ENCODE measurements around the gene CARD8. TPM values are rescaled to one million over a fixed set of nuclear protein-coding genes. Genes with fewer than 3 reads are reported as not detected.

The CARD8 gene
- total and polyA plus RNA-seq, 2 experiments from 2014 or later: 16.6 to 17.1 TPM

DNA sequence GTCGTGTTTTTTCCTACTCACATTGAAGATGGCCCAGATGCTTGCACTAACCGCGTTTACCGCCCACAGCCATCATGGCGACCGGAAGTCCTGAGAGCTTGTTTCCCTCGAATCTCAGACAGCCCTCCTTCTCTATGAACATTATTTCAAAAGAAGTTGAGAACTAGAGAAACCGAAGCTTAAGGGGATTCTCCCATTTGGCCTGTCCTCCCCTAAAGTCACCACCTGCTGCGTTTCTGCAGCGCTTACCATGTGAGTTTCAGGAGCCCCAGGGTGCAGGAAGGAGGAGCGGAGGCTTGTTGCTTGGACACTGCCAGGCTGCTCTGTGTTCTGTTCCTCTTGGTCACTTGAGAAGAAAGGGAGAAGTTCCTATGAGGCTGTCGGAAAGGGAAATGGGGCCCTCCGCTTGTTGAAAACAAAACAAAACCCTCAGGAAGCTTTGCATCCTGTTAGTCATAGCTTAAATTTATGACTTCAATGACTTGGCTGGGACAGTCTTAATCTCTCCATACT lies 6.2 kb downstream of the CARD8 start (continued):
- no peak for TF ChIP-seq ETS1 (IDR thresholded peaks at IDR 0.05)
- TF ChIP-seq, protein P1, sequence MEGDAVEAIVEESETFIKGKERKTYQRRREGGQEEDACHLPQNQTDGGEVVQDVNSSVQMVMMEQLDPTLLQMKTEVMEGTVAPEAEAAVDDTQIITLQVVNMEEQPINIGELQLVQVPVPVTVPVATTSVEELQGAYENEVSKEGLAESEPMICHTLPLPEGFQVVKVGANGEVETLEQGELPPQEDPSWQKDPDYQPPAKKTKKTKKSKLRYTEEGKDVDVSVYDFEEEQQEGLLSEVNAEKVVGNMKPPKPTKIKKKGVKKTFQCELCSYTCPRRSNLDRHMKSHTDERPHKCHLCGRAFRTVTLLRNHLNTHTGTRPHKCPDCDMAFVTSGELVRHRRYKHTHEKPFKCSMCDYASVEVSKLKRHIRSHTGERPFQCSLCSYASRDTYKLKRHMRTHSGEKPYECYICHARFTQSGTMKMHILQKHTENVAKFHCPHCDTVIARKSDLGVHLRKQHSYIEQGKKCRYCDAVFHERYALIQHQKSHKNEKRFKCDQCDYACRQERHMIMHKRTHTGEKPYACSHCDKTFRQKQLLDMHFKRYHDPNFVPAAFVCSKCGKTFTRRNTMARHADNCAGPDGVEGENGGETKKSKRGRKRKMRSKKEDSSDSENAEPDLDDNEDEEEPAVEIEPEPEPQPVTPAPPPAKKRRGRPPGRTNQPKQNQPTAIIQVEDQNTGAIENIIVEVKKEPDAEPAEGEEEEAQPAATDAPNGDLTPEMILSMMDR (conservative IDR thresholded peaks at IDR 0.05; ENCODE audit: low read depth in 2 of 2): no peak

GRCh38 chr19:48248081-48248833 lies 7.5 kb downstream of the CARD8 start:
- Histone ChIP-seq H3K36me3 (ENCODE audit: insufficient read depth) (peaks cover 4% of the 10 kb centered on the region), H3K4me2 (no peak overlapping the region), H3K27ac (ENCODE audit: low read depth) (no peak overlapping the region), H4K20me1 (replicated peaks; ENCODE audit: insufficient read depth) (peaks cover 3% of the 10 kb centered on the region; the same call in 1 of the 2 replicates), H2AFZ (no peak overlapping the region), H3K79me2 (replicated peaks; ENCODE audit: insufficient read depth) (peaks cover 2% of the 10 kb centered on the region; the same call in 1 of the 2 replicates), H3F3A (replicated peaks; ENCODE audit: low read depth) (0 out of 2 replicates have a peak, but pooled peaks cover 2% of the 10 kb centered on the region), H3K27me3 (ENCODE audit: insufficient read depth) (no peaks in the 10 kb centered on the region), H3K4me3 (no peak overlapping the region), H3K4me1 (ENCODE audit: insufficient read depth) (no peaks in the 10 kb centered on the region; the same call in 1 of the 2 replicates), H3K9me2 (ENCODE audit: insufficient read depth) (no peaks in the 10 kb centered on the region)
- Mint-ChIP-seq H3K27me3 (ENCODE audit: insufficient read depth, low read depth, poor library complexity) (peaks cover 2% of the 10 kb centered on the region), H3K4me1 (peaks cover 9% of the 10 kb centered on the region), H3K9me3 (peaks cover 7% of the 10 kb centered on the region; the same call in 2 of the 3 replicates), H3K27ac (no peak overlapping the region), H3K4me3 (no peak overlapping the region), H3K36me3 (ENCODE audit: low read depth) (peaks cover 23% of the 10 kb centered on the region)
- DNase-seq (ENCODE audit: low spot score) (no peak), ATAC-seq (no peak)
- TF ChIP-seq POLR2AphosphoS5 (IDR thresholded peaks at IDR 0.05; ENCODE audit: low read depth) (no peak), REST (IDR thresholded peaks at IDR 0.05; ENCODE audit: unreplicated experiment) (no peak), CREB1 (CRISPR knock-in tag; IDR thresholded peaks at IDR 0.05; ENCODE audit: low read depth) (no peak), EZH2 (IDR thresholded peaks at IDR 0.05; ENCODE audit: low read depth, unreplicated experiment) (no peak), NANOG (IDR thresholded peaks at IDR 0.05; ENCODE audit: borderline replicate concordance) (no peak), ZNF114 (CRISPR knock-in tag; IDR thresholded peaks at IDR 0.05) (no peak), ETS1 (IDR thresholded peaks at IDR 0.05) (no peak)
- TF ChIP-seq, protein P1 (conservative IDR thresholded peaks at IDR 0.05; ENCODE audit: low read depth in 2 of 2): no peak

Measured in GM23338 (cell line).